GM12875 (cell line): ENCODE results near the gene POLE.

ENCODE experiments used
- H3K4me3 ChIP-seq: one replicate; pipeline ENCODE4 v1.5.1; 2011; ENCODE audit warnings: low read depth, low read length, control low read depth
- TF ChIP-seq, protein P1 (sequence below): IDR thresholded peaks from 2 replicates; pipeline ENCODE4 v1.5.1; 2011; ENCODE audit warnings: low read depth, mild to moderate bottlenecking, control low read depth, inconsistent platforms, low read length, moderate library complexity, borderline replicate concordance; ENCODE audit not compliant: insufficient read depth

The POLE gene

GRCh38 chr12:132673288-132674179 lies 13.6 kb downstream of the POLE start:
- H3K4me3 ChIP-seq: no peak overlapping the region
- TF ChIP-seq, protein P1, sequence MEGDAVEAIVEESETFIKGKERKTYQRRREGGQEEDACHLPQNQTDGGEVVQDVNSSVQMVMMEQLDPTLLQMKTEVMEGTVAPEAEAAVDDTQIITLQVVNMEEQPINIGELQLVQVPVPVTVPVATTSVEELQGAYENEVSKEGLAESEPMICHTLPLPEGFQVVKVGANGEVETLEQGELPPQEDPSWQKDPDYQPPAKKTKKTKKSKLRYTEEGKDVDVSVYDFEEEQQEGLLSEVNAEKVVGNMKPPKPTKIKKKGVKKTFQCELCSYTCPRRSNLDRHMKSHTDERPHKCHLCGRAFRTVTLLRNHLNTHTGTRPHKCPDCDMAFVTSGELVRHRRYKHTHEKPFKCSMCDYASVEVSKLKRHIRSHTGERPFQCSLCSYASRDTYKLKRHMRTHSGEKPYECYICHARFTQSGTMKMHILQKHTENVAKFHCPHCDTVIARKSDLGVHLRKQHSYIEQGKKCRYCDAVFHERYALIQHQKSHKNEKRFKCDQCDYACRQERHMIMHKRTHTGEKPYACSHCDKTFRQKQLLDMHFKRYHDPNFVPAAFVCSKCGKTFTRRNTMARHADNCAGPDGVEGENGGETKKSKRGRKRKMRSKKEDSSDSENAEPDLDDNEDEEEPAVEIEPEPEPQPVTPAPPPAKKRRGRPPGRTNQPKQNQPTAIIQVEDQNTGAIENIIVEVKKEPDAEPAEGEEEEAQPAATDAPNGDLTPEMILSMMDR: no peak

- H3K4me3 ChIP-seq: no peak overlapping the region
- TF ChIP-seq, protein P1: no peak
Observed at GRCh38 chr12:132672678-132673077, 14.5 kb downstream of the POLE start.

DNA sequence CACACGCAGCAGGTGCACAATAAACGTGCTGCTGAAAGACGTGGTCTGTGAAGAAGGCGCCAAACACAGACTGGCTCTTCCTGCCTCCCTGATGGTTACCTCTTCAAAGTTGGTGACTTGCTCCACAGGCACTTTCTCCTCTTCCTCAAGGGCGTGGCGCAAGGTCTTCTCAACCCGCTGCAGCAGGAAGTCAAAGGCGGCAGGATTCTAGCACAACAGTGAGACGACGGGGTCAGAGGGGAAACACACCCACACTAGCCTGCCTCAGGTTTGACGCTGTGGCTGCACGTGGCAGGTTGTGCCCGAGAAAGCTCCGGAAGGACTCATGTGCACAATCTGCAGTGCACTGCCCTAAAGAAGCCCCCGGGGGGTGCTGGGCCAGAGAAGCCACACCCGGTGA lies 15.0 kb downstream of the POLE start:
- TF ChIP-seq, protein P1: no peak
- H3K4me3 ChIP-seq: no peak overlapping the region

- TF ChIP-seq, protein P1: no peak
- no peak overlapping the region for H3K4me3 ChIP-seq
Observed at GRCh38 chr12:132669166-132669879, 17.8 kb downstream of the POLE start.

DNA sequence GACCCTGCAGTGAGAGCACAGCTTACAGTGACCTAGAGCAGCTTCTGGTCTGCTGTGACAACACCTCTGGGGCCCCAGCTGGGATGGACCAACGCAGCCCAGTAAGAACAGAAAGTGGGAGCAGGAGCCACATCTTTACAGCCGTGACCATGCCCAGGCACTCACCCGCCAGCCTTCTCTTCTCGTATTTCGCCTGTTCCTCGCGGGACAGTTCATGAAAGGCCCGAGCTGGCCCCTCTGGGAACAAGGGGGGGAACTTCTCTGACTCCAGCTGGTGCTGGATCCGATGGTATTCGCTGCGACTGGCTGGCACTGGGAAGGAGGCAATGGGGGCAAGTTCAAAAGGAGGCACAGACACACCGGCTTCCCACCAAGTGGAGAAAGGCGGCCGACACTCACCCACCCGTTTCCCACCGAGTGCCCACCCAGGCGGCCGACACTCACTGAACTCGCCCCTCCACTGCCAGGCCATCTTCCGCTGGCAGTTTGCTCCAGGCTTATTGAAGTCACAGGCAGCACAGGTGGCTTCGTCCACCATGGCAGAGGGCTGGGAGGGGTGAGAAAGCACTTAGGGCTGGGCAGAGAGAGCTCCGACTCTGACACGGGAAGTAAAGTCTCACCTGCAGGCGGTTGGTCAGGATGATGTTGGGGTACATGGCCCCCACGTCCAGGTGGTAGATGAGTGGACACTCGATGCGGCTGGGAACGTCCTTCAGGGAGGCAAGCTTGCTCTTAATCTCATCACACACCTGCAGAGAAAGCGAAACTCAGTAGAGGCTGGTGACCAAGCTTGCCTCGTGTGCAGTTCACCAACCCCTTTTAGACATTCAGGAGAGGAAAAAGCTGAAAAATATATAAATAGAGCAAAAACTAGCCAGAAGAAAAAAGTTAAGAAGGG lies 18.7 kb downstream of the POLE start:
- no peak overlapping the region for H3K4me3 ChIP-seq
- TF ChIP-seq, protein P1: no peak

- TF ChIP-seq, protein P1: no peak
- no peak overlapping the region for H3K4me3 ChIP-seq
Observed at GRCh38 chr12:132665794-132666193, 21.3 kb downstream of the POLE start.
